Measurements from ENCODE around the gene MYEOV.

Gene MYEOV

GRCh38 chr11:69302447-69303020 is 8.6 kb downstream of the MYEOV start:
- H3K4me3 ChIP-seq (ENCODE audit: low read length), result no peak overlapping the region
- TF ChIP-seq, protein P1, sequence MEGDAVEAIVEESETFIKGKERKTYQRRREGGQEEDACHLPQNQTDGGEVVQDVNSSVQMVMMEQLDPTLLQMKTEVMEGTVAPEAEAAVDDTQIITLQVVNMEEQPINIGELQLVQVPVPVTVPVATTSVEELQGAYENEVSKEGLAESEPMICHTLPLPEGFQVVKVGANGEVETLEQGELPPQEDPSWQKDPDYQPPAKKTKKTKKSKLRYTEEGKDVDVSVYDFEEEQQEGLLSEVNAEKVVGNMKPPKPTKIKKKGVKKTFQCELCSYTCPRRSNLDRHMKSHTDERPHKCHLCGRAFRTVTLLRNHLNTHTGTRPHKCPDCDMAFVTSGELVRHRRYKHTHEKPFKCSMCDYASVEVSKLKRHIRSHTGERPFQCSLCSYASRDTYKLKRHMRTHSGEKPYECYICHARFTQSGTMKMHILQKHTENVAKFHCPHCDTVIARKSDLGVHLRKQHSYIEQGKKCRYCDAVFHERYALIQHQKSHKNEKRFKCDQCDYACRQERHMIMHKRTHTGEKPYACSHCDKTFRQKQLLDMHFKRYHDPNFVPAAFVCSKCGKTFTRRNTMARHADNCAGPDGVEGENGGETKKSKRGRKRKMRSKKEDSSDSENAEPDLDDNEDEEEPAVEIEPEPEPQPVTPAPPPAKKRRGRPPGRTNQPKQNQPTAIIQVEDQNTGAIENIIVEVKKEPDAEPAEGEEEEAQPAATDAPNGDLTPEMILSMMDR (conservative IDR thresholded peaks at IDR 0.05; ENCODE audit: low read depth, low read length), result no peak
- no peak for DNase-seq (ENCODE audit: low read depth)

DNA sequence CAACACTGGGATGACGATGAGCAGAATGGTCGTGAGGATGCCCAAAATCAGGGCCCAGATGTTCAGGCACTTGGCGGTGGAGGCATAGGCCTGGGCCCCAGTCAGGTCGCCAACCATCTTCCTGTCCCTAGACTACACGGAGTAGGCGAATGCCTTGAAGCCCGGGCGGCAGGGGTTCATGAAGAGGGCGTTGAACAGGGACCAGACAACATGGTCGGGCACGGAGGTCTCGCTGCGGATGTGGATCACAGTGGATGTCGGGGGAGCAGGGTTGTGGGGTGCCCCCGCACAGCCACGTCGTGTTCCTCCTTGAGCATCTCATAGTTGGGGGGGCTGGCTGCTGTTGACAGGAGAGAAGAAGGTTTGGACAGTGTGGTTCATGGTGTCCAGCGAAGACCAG is 9.5 kb downstream of the MYEOV start:
- no peak for DNase-seq (ENCODE audit: low read depth)

DNA sequence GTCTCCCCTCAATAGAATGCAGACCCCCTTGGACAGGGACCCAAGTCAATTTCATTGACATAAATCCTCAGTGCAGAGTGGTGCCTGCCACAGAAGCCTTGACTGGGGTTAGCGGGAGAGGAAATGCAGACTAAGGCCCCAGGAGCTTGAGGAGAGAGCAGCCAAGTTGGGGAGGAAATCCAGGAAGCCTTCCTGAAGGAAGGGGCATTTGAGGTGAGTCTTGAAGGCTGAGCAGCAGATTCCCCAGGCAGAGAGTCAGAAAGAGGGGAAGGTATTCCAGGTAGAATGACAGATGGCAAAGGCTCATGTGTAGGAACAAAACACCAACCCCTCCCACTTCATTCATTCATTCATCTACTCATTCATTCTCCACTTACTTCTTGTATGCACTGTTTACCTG is 10.3 kb downstream of the MYEOV start:
- no peak for DNase-seq (ENCODE audit: low read depth)
- no peak overlapping the region for H3K4me3 ChIP-seq (ENCODE audit: low read length)
- TF ChIP-seq, protein P1 (conservative IDR thresholded peaks at IDR 0.05; ENCODE audit: low read depth, low read length), result no peak

More for the DNA sequence above, 9.5 kb downstream of the MYEOV start:
- no peak overlapping the region for H3K4me3 ChIP-seq (ENCODE audit: low read length)
- TF ChIP-seq, protein P1 (conservative IDR thresholded peaks at IDR 0.05; ENCODE audit: low read depth, low read length), result no peak

DNA sequence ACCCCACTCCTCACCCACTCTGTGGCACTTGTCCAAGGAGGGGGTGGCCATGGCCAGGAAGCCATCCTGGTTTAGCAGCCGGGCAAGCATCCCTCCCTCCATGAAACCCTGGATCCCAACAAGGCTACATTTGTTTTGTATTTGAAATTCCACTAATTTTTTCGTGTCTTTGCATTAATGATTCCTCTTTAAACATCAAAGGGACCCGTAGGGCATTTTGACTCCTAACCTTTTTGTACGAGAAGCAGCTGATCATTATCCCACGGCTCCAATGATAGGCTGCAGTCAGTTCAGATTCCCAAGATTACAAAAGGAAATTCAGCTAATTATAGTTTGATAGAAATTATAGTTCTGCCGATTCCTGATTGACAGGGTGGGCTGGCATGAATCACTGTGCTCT is 10.7 kb downstream of the MYEOV start:
- no peak for DNase-seq (ENCODE audit: low read depth)
- TF ChIP-seq, protein P1 (conservative IDR thresholded peaks at IDR 0.05; ENCODE audit: low read depth, low read length), result no peak
- H3K4me3 ChIP-seq (ENCODE audit: low read length), result no peak overlapping the region

GRCh38 chr11:69305885-69306540 is 12.1 kb downstream of the MYEOV start:
- no peak for DNase-seq (ENCODE audit: low read depth)
- TF ChIP-seq, protein P1 (conservative IDR thresholded peaks at IDR 0.05; ENCODE audit: low read depth, low read length), result no peak
- no peak overlapping the region for H3K4me3 ChIP-seq (ENCODE audit: low read length)

DNA sequence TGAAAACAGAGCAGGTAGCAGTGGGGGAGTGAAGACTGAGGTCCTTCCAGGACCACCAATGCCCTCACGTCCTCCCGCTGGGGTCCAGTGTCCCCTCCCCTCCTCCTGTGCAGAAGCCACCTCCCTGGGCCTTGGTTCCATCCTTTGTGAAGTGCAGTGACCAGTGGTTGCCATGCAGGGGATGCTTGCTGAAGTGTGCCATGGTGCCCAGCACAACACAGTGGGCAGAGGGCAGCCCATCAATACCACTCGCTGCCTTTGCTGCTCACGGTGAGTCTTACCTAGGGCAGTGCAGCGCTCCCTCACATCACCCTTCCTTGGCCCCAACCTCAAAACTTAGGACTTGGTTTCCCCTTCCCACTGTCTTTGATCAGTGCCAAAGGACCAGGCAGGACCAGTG is 12.9 kb downstream of the MYEOV start:
- no peak overlapping the region for H3K4me3 ChIP-seq (ENCODE audit: low read length)
- TF ChIP-seq, protein P1 (conservative IDR thresholded peaks at IDR 0.05; ENCODE audit: low read depth, low read length), result no peak
- no peak for DNase-seq (ENCODE audit: low read depth)

DNA sequence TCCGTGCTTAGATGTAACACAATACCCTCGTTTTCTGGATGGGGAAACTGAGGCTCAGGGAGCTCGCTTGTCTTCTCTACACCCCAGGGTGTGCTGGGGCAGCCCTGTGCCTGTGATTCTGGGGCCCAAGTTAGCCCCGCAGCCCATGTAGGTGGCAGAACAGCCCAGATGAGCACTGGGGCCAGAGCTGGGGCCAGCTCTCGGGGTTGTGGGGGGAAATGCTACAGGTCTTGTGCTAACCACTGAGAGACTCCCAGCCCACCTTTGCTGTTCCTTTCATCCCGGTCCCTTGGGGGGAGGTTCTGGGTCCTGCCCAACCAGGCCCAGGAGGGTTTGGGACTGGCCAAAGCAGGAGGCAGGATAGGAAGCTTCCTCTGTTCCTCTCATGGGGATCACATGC is 13.5 kb downstream of the MYEOV start:
- DNase-seq (ENCODE audit: low read depth), result no peak
- H3K4me3 ChIP-seq (ENCODE audit: low read length), result no peak overlapping the region
- TF ChIP-seq, protein P1 (conservative IDR thresholded peaks at IDR 0.05; ENCODE audit: low read depth, low read length), result no peak

Measured in retinal pigment epithelial cell (primary cell).